Measurements from ENCODE around the gene FN1.

- TF ChIP-seq CTCF (IDR thresholded peaks at IDR 0.05), result no peak
- TF ChIP-seq POLR2A (IDR thresholded peaks at IDR 0.05), result no peak
These were observed 59.6 kb downstream of the FN1 start for GRCh38 chr2:215376103-215376780.
